ENCODE measurements around the gene TSKU.

GRCh38 chr11:76742902-76743301 is 40.3 kb upstream of the TSKU start:
- TF ChIP-seq CTCF (IDR thresholded peaks at IDR 0.05; ENCODE audit: low read length) (no peak), EZH2 (optimal IDR thresholded peaks at IDR 0.05; ENCODE audit: low read depth, low read length) (no peak)

Data from MM.1S (cell line).